ENCODE measurements around the gene ADAMTS2. TPM values are rescaled to one million over a fixed set of nuclear protein-coding genes. Genes with fewer than 3 reads are reported as not detected.

Gene ADAMTS2
- total RNA-seq, 1 donor from 2014 or later = 18.8 TPM

DNA sequence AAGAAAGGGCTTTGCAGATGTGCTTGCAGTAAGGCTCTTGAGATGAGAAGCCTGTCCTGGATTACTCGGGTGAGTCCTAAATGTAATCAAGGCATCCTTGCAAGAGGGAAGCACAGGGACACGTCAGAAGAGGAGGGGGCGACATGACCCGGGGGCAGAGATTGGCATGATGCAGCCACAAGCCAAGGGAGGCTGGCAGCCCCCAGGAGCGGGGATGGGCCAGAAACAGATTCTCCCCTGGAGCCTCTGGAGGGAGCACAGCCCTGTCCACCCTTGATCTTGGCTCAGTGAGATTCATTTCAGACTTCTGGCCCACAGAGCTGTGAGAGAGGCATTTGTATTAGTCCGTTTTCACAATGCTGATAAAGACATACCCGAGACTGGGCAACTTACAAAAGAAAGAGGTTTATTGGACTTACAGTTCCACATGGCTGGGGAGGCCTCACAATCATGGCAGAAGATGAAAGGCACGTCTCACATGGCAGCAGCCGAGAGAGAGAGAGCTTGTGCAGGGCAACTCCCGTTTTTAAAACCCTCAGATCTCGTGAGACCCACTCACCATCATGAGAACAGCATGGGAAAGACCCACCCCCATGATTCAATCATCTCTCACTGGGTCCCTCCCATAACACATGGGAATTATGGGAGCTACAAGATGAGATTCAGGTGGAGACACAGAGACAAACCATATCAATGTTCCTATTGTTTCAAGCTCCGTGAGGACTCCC, 76.1 kb downstream of the ADAMTS2 start:
- Histone ChIP-seq H4K20me1 (ENCODE audit: insufficient read depth, low read length) (no peaks in the 10 kb centered on the region), H2AFZ (ENCODE audit: low read depth, low read length) (no peak overlapping the region), H3K4me1 (ENCODE audit: insufficient read depth, low read length) (peaks cover 23% of the 10 kb centered on the region), H3K9me3 (ENCODE audit: insufficient read depth, low read depth, low read length) (no peaks in the 10 kb centered on the region), H3K9ac (ENCODE audit: low read length) (no peak overlapping the region), H3K79me2 (ENCODE audit: insufficient read depth, low read length) (no peaks in the 10 kb centered on the region), H3K4me2 (ENCODE audit: low read length) (no peak overlapping the region), H3K27ac (ENCODE audit: low read depth, low read length) (no peak overlapping the region), H3K4me3 (ENCODE audit: insufficient read depth, low read depth, low read length) (no peak overlapping the region), H3K27me3 (ENCODE audit: insufficient read depth, low read length) (no peaks in the 10 kb centered on the region), H3K36me3 (ENCODE audit: insufficient read depth, low read length) (no peaks in the 10 kb centered on the region)
- Mint-ChIP-seq H3K4me1 (ENCODE audit: low read depth, unreplicated experiment) (peaks cover 10% of the 10 kb centered on the region), H3K27me3 (ENCODE audit: low read depth, unreplicated experiment) (peaks cover 12% of the 10 kb centered on the region), H3K4me3 (ENCODE audit: unreplicated experiment) (no peak overlapping the region), H3K9me3 (ENCODE audit: unreplicated experiment) (peaks cover 3% of the 10 kb centered on the region), H3K27ac (ENCODE audit: unreplicated experiment) (no peak overlapping the region), H3K36me3 (ENCODE audit: low read depth, unreplicated experiment) (no peaks in the 10 kb centered on the region)
- DNase-seq (ENCODE audit: low read depth) (no peak), FAIRE-seq (no peak)
- TF ChIP-seq EZH2 (IDR thresholded peaks at IDR 0.05; ENCODE audit: insufficient read depth, low read length) (no peak), CTCF (IDR thresholded peaks at IDR 0.05; ENCODE audit: insufficient read depth, low read depth, low read length) (no peak)

- Histone ChIP-seq H3K9ac (ENCODE audit: low read length) (no peak overlapping the region), H3K79me2 (ENCODE audit: insufficient read depth, low read length) (no peaks in the 10 kb centered on the region), H2AFZ (ENCODE audit: low read depth, low read length) (no peak overlapping the region), H3K27me3 (ENCODE audit: insufficient read depth, low read length) (no peaks in the 10 kb centered on the region), H3K4me2 (ENCODE audit: low read length) (no peak overlapping the region), H3K27ac (ENCODE audit: low read depth, low read length) (no peak overlapping the region), H3K4me3 (ENCODE audit: insufficient read depth, low read depth, low read length) (no peak overlapping the region), H4K20me1 (ENCODE audit: insufficient read depth, low read length) (no peaks in the 10 kb centered on the region), H3K4me1 (ENCODE audit: insufficient read depth, low read length) (peaks cover 23% of the 10 kb centered on the region), H3K9me3 (ENCODE audit: insufficient read depth, low read depth, low read length) (no peaks in the 10 kb centered on the region), H3K36me3 (ENCODE audit: insufficient read depth, low read length) (no peaks in the 10 kb centered on the region)
- Mint-ChIP-seq H3K4me1 (ENCODE audit: low read depth, unreplicated experiment) (peaks cover 8% of the 10 kb centered on the region), H3K27ac (ENCODE audit: unreplicated experiment) (no peak overlapping the region), H3K9me3 (ENCODE audit: unreplicated experiment) (peaks cover 3% of the 10 kb centered on the region), H3K4me3 (ENCODE audit: unreplicated experiment) (no peak overlapping the region), H3K36me3 (ENCODE audit: low read depth, unreplicated experiment) (no peaks in the 10 kb centered on the region), H3K27me3 (ENCODE audit: low read depth, unreplicated experiment) (peaks cover 14% of the 10 kb centered on the region)
- FAIRE-seq (no peak), DNase-seq (ENCODE audit: low read depth) (no peak)
- no peak for TF ChIP-seq EZH2 (IDR thresholded peaks at IDR 0.05; ENCODE audit: insufficient read depth, low read length)
- TF ChIP-seq CTCF (IDR thresholded peaks at IDR 0.05; ENCODE audit: insufficient read depth, low read depth, low read length) = no peak
Observed at GRCh38 chr5:179268399-179268952, 76.8 kb downstream of the ADAMTS2 start.

- FAIRE-seq = no peak
- no peak overlapping the region for H3K4me3 ChIP-seq (ENCODE audit: insufficient read depth, low read depth, low read length)
- Mint-ChIP-seq H3K4me3 (ENCODE audit: unreplicated experiment) (no peak overlapping the region), H3K9me3 (ENCODE audit: unreplicated experiment) (peaks cover 3% of the 10 kb centered on the region), H3K4me1 (ENCODE audit: low read depth, unreplicated experiment) (peaks cover 4% of the 10 kb centered on the region), H3K27ac (ENCODE audit: unreplicated experiment) (no peak overlapping the region), H3K36me3 (ENCODE audit: low read depth, unreplicated experiment) (no peaks in the 10 kb centered on the region), H3K27me3 (ENCODE audit: low read depth, unreplicated experiment) (peaks cover 14% of the 10 kb centered on the region)
- H3K36me3 ChIP-seq (ENCODE audit: insufficient read depth, low read length) = no peaks in the 10 kb centered on the region
- H3K4me1 ChIP-seq (ENCODE audit: insufficient read depth, low read length) = peaks cover 23% of the 10 kb centered on the region
- no peak overlapping the region for H2AFZ ChIP-seq (ENCODE audit: low read depth, low read length)
- DNase-seq (ENCODE audit: low read depth) = no peak
- no peaks in the 10 kb centered on the region for H3K27me3 ChIP-seq (ENCODE audit: insufficient read depth, low read length)
- no peak for TF ChIP-seq CTCF (IDR thresholded peaks at IDR 0.05; ENCODE audit: insufficient read depth, low read depth, low read length)
- no peak for TF ChIP-seq EZH2 (IDR thresholded peaks at IDR 0.05; ENCODE audit: insufficient read depth, low read length)
- no peak overlapping the region for H3K9ac ChIP-seq (ENCODE audit: low read length)
- H3K79me2 ChIP-seq (ENCODE audit: insufficient read depth, low read length) = no peaks in the 10 kb centered on the region
- no peak overlapping the region for H3K4me2 ChIP-seq (ENCODE audit: low read length)
- no peaks in the 10 kb centered on the region for H4K20me1 ChIP-seq (ENCODE audit: insufficient read depth, low read length)
- H3K27ac ChIP-seq (ENCODE audit: low read depth, low read length) = no peak overlapping the region
- no peaks in the 10 kb centered on the region for H3K9me3 ChIP-seq (ENCODE audit: insufficient read depth, low read depth, low read length)
Observed at GRCh38 chr5:179267671-179268083, 77.6 kb downstream of the ADAMTS2 start.

Measured in astrocyte (in vitro differentiated cells and primary cell).